ENCODE data around the gene BBS10. TPM values are rescaled to one million over a fixed set of nuclear protein-coding genes. Genes with fewer than 3 reads are reported as not detected.

Gene BBS10
- total RNA-seq, 4 donors from 2014 or later: 5.2 to 6.4 TPM; not detected in 2

DNA sequence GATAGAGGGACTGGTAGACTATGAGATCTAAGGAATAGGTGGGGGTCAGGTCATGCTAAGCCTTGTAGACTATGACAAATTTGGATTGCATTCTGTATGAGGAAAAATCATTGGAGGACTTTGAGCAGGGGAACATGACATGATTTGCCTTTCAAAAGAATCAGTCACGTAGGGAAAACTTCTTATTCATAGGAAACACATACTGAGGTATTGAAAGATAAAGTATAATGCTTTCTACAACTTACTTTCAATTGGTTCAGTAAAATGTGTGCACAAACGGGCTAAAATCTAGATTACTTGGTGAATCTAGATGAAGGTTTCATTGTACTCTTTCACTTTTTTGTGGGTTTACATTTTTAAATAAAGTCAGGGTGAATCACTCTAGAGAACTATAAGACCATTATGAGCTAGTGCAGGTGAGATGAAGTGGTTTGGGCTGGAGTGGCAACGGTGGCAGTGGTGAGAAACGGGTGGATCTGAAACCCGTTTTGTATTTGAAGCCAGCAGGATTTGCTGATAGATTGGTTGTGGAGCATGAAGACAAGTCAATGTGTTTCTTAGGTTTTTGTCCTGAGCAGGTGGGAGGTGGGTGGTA lies 6.7 kb downstream of the BBS10 start:
- peaks cover 0 to under 1% (median 0%) of the 10 kb centered on the region in 4 donors for H3K4me1 ChIP-seq
- DNase-seq: no peak
- no peaks in the 10 kb centered on the region for H3K27me3 ChIP-seq
- H3K27ac ChIP-seq: no peak overlapping the region
- H3K9me3 ChIP-seq: no peaks in the 10 kb centered on the region
- in situ Hi-C loops (cut with MboI; ENCODE audit: low pct_ligation_motif_present in 1 of 4, low pct_unique_long_range_greater_than_20kb in 1 of 4, low sequenced_read_pairs in 3 of 4): no loop called here
- no peaks in the 10 kb centered on the region for H3K36me3 ChIP-seq
- intact Hi-C loops (cut with DNase I; ENCODE audit: low total_unique reads): no loop called here
- WGBS, 2 donors (ENCODE audit: low coverage in 1 of 2): 82 to 85% methylated on average over 5 of the region's 5 CpGs
- no peak overlapping the region for H3K4me3 ChIP-seq
- TF ChIP-seq POLR2A (IDR thresholded peaks at IDR 0.05) (no peak), EP300 (IDR thresholded peaks at IDR 0.05; ENCODE audit: low read depth) (no peak), POLR2AphosphoS5 (IDR thresholded peaks at IDR 0.05) (no peak)
- TF ChIP-seq, protein P1, sequence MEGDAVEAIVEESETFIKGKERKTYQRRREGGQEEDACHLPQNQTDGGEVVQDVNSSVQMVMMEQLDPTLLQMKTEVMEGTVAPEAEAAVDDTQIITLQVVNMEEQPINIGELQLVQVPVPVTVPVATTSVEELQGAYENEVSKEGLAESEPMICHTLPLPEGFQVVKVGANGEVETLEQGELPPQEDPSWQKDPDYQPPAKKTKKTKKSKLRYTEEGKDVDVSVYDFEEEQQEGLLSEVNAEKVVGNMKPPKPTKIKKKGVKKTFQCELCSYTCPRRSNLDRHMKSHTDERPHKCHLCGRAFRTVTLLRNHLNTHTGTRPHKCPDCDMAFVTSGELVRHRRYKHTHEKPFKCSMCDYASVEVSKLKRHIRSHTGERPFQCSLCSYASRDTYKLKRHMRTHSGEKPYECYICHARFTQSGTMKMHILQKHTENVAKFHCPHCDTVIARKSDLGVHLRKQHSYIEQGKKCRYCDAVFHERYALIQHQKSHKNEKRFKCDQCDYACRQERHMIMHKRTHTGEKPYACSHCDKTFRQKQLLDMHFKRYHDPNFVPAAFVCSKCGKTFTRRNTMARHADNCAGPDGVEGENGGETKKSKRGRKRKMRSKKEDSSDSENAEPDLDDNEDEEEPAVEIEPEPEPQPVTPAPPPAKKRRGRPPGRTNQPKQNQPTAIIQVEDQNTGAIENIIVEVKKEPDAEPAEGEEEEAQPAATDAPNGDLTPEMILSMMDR (IDR thresholded peaks at IDR 0.05): no peak

DNA sequence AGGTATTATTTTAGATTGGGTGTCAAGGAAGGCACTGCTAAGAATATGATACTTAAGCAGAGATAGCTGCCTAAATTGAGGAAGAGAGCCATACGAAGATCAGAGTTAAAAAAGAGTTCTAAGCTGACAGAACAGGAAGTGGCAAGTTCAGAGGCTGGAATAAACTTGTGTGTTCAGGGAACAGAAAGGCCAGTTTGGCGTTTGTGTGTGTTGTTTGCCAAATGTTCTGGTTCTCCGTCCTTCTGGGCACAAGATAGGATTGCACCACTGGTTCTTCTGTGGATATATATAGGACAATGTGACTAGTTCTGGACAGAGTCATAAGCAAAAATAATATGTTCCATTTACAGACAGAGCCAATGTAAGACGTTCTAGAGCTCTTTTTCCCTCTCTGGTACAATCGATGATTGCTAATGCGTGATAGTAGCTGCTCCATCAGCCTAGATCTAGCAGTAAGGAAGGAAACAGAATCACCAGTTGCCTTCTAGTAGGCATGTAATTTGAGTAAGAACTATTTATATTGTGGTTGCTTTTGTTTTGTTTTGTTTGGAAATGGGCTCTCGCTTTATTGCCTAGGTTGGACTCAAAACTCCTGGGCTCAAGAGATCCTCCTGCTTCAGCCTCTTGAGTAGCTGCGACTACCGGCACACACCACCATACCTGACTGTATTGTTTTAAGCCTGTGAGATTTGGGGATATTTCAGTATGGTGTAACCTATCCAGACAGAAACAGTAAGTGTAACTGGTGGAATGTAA lies 7.4 kb downstream of the BBS10 start:
- in situ Hi-C loops (cut with MboI; ENCODE audit: low pct_ligation_motif_present in 1 of 4, low pct_unique_long_range_greater_than_20kb in 1 of 4, low sequenced_read_pairs in 3 of 4): no loop called here
- intact Hi-C loops (cut with DNase I; ENCODE audit: low total_unique reads): no loop called here

GRCh38 chr12:76337583-76337982 lies 10.6 kb downstream of the BBS10 start:
- Histone ChIP-seq H3K27ac (no peak overlapping the region), H3K27me3 (no peaks in the 10 kb centered on the region), H3K9me3 (no peaks in the 10 kb centered on the region), H3K4me3 (no peak overlapping the region), H3K4me1 (no peaks in the 10 kb centered on the region), H3K36me3 (no peaks in the 10 kb centered on the region)
- intact Hi-C loops (cut with DNase I; ENCODE audit: low total_unique reads) (no loop called here), in situ Hi-C loops (cut with MboI; ENCODE audit: low pct_ligation_motif_present in 1 of 4, low pct_unique_long_range_greater_than_20kb in 1 of 4, low sequenced_read_pairs in 3 of 4) (no loop called here)
- no peak for DNase-seq
- 89 to 93% methylated on average over 3 of the region's 3 CpGs for WGBS, 2 donors (ENCODE audit: low coverage in 1 of 2)
- TF ChIP-seq POLR2AphosphoS5 (IDR thresholded peaks at IDR 0.05) (no peak), POLR2A (IDR thresholded peaks at IDR 0.05) (no peak), EP300 (IDR thresholded peaks at IDR 0.05; ENCODE audit: low read depth) (no peak)
- TF ChIP-seq, protein P1 (IDR thresholded peaks at IDR 0.05): no peak

More for the DNA sequence above, 7.4 kb downstream of the BBS10 start:
- Histone ChIP-seq H3K4me3 (no peak overlapping the region), H3K36me3 (no peaks in the 10 kb centered on the region), H3K27ac (no peak overlapping the region), H3K27me3 (no peaks in the 10 kb centered on the region), H3K9me3 (no peaks in the 10 kb centered on the region), H3K4me1 (no peaks in the 10 kb centered on the region)
- TF ChIP-seq EP300 (IDR thresholded peaks at IDR 0.05; ENCODE audit: low read depth) (no peak), POLR2AphosphoS5 (IDR thresholded peaks at IDR 0.05) (no peak), POLR2A (IDR thresholded peaks at IDR 0.05) (no peak)
- TF ChIP-seq, protein P1 (IDR thresholded peaks at IDR 0.05): no peak
- WGBS, 2 donors (ENCODE audit: low coverage in 1 of 2): 64 to 77% methylated on average over 6 to 9 of the region's 9 CpGs
- no peak for DNase-seq

GRCh38 chr12:76332606-76333005 lies 15.6 kb downstream of the BBS10 start:
- intact Hi-C loops (cut with DNase I; ENCODE audit: low total_unique reads): no loop called here
- no peak overlapping the region for H3K4me3 ChIP-seq

More at GRCh38 chr12:76332606-76333005, 15.6 kb downstream of the BBS10 start:
- Histone ChIP-seq H3K9me3 (no peaks in the 10 kb centered on the region), H3K27me3 (peaks cover 3% of the 10 kb centered on the region), H3K4me1 (no peaks in the 10 kb centered on the region), H3K36me3 (no peaks in the 10 kb centered on the region), H3K27ac (no peak overlapping the region)
- DNase-seq: no peak
- in situ Hi-C loops (cut with MboI; ENCODE audit: low pct_ligation_motif_present in 1 of 4, low pct_unique_long_range_greater_than_20kb in 1 of 4, low sequenced_read_pairs in 3 of 4): no loop called here
- TF ChIP-seq, protein P1 (IDR thresholded peaks at IDR 0.05): no peak
- no peak for TF ChIP-seq POLR2A (IDR thresholded peaks at IDR 0.05)
- 30 to 63% methylated on average over 1 of the region's 1 CpG for WGBS, 2 donors (ENCODE audit: low coverage in 1 of 2)
